Fibroblast of the aortic adventitia (primary cell): ENCODE measurements around the gene FOXN1. TPM values are rescaled to one million over a fixed set of nuclear protein-coding genes. Genes with fewer than 3 reads are reported as not detected.
A peak's percentile ranks its signal among the peaks of the same experiment; 100 is the strongest.

Experiments used
- DNase-seq: peaks from one replicate; pipeline ENCODE4 v3.0.0-alpha.2; 2010; ENCODE audit warnings: low read depth
- H3K4me3 ChIP-seq: 2 replicates; pipeline ENCODE4 v1.5.1; 2011; ENCODE audit warnings: low read depth, mild to moderate bottlenecking, control low read depth, low read length, moderate library complexity
- total RNA-seq: library from RNA; depleted of rRNA; stranded (reverse); fragments of >200 nt; gene quantifications from 2 replicates; pipeline ENCODE4 v1.2.3, GENCODE V29; 2012; ENCODE audit warnings: low replicate concordance
- TF ChIP-seq, protein P1 (sequence below): IDR thresholded peaks from 2 replicates; pipeline ENCODE4 v1.5.1; 2011; ENCODE audit warnings: mild to moderate bottlenecking, low read length, control low read depth, inconsistent platforms; ENCODE audit not compliant: insufficient read depth

Gene FOXN1
- total RNA-seq, 1 donor, result not detected

DNA sequence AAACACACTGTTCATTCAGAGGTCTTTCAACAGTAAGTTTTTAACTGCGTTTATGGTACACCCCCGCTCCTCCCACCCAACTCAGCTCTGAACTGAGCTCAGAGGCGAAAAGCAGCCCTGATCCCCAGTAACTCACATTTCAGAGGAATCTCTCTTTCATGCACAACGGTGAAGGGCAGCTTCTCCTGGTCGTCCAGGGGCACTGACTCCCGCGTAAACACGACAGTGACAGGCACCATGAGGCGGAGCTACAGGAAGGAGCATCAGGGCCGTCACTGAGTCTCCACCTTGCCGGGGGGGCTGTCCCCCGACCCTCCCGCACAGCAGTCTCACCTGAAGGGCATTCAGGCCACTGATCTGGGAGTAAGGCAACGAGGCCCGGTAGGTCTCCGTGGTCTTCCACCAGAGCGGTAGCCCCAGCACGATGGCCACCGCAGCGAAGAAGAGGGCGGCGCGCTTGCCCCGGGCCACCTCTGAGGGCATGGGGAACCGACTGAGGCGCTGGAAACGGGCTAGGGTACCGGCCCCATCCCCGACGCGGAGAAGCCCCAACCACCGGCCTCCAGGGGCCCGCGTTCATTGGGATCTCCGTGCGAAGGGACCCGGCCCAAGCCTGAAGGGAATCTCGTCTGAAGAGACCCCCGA, 64.7 kb downstream of the FOXN1 start:
- no peak for DNase-seq
- H3K4me3 ChIP-seq, result peak overlapping the region; percentile 99
- TF ChIP-seq, protein P1, sequence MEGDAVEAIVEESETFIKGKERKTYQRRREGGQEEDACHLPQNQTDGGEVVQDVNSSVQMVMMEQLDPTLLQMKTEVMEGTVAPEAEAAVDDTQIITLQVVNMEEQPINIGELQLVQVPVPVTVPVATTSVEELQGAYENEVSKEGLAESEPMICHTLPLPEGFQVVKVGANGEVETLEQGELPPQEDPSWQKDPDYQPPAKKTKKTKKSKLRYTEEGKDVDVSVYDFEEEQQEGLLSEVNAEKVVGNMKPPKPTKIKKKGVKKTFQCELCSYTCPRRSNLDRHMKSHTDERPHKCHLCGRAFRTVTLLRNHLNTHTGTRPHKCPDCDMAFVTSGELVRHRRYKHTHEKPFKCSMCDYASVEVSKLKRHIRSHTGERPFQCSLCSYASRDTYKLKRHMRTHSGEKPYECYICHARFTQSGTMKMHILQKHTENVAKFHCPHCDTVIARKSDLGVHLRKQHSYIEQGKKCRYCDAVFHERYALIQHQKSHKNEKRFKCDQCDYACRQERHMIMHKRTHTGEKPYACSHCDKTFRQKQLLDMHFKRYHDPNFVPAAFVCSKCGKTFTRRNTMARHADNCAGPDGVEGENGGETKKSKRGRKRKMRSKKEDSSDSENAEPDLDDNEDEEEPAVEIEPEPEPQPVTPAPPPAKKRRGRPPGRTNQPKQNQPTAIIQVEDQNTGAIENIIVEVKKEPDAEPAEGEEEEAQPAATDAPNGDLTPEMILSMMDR, result no peak

DNA sequence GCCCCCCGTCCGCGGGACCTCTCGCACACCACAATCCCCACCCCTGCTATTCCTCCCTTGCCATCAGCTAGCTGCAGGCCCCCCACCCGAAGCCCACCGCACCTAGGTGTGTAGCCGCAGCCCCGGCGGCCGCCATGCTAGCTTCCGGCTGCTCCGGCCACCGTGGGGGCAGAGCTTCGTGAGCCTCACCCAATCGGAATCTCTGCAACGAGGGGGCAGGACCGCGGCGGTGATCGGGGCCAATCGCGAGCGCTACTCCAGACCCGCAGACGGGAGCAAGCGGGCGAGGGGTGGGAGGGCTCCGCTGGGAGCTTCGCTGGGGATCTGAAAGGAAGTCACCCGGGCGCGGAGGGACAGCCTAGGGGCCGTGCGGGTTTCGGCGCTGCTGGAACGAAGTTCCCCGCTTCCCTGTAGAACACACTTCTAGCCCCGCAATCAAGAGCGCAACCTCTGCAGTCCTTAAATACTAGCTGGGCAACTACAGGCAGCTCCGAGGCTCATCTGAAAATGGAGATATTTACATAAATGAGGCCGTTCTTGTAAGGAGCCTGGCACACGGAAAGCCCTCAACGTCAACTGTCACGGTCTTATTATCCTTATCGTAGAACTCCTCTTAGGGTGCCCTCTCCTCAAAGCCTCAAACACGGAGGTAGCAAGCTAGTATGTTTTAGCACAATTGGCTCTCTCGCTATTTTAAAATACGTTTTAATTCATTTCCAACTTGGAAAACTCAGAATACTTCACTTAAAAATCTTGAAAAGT, 65.4 kb downstream of the FOXN1 start, which contains the start of gene PIGS:
Gene PIGS, minus strand, starts transcription at position 164 of the 762 bp plus-strand sequence. Its CDS starts 28 bp downstream, at position 136.
- peak; percentile 81 for DNase-seq
- TF ChIP-seq, protein P1, result no peak
- peak within 1 kb of the TSS; percentile 99 for H3K4me3 ChIP-seq

DNA sequence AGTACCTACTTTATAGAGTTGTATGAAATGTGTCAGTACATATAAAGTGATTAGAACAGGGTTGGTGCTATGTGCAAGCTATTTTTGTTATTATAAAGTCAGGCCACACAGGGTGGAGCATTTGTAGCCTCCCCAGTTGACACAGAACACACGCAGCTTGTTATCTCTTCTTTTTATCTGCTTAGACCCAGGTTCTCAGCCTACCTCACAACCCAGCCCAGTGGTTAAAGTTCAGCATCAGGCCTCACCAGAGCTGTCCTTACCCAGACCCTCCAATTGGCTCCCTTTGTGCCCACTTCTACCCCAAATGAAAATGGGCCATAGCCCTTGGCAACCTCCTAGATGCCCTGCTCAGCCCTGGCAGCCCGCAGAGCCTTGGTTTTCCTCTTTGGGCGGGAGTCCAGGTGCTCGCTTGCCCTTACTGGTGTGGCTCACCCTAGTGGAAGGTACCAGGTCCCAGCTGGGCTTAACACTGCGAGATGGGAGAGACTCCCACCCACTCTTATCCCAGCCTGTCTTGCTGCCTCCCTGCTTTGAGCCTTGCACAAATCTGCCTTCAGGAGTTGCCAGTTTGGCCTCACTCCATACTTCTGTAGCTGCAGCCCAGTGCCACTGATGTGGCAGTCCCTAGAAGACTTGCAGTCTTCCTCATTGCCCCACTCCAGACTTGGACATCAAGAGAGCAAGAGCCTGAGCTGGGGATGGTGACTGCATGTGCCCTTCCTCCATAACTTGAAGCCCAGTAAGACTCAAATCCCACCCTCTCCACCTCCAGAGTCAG, 66.3 kb downstream of the FOXN1 start:
- DNase-seq, result no peak
- H3K4me3 ChIP-seq, result no peak overlapping the region
- TF ChIP-seq, protein P1, result no peak

DNA sequence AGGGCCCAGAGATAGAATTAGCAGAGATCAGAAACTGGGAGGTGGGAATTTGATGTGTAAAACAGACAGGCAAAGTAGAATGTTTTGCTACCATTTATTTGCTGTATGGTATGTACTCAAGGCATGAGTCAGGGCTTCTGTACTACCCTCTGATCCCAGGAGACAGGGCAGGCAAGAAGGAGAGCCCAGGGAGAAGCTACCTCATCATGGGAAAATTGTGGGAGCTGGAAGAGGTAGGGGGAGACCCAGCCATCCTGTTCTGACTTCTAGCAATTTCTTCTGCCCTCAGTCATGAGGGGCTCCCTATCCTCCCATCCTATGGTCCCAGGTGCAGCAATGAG, 66.9 kb downstream of the FOXN1 start:
- TF ChIP-seq, protein P1, result no peak
- DNase-seq, result no peak
- no peak overlapping the region for H3K4me3 ChIP-seq

DNA sequence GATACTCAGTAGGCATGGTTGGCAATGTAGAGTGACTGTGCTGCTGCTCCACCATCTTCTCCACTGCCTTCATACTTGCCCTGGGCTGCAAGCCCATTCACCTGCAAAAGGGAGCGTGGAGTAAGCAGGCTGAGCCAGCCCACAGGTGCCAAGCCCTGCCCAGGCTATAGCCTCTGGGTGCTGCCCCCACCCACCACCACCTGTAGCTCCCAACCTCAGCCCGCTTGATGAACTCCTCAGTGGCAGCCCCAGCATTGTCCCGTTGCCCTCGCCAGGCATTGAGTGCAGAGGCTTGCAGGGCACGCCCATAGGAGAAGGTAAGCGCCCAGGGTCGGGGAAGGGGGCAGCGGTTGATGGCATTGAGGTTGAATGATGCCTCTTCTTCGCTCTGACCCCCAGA, 67.4 kb downstream of the FOXN1 start:
- TF ChIP-seq, protein P1, result no peak
- no peak overlapping the region for H3K4me3 ChIP-seq
- no peak for DNase-seq

DNA sequence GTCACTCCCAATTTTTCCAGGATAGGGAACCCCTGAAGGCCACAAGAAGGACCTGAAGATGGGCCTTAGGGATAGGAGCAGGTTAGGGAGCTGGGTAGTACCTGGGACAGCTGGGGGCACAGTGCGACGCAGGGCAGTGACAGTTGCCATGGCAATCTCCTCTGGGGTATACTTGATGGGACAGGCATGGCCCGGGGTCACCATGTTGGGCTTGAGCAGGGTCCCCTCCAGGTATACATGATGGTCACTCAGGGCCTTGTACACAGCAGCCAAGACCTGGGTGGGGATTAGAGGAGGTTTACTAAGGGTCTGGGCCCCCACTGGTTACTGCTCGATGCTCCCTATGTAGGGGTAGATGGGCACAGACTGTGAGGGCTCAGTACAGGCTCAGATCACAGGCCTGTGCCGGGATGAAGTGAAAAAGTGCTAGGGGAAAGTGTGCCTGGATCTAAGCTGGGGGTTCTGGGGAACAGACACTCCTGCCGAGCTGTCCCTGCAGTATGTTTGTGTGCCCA, 67.9 kb downstream of the FOXN1 start:
- TF ChIP-seq, protein P1, result no peak
- no peak overlapping the region for H3K4me3 ChIP-seq
- DNase-seq, result no peak
